Liver (tissue), 9 donors: ENCODE results near the gene KDM4C. TPM values are rescaled to one million over a fixed set of nuclear protein-coding genes. Genes with fewer than 3 reads are reported as not detected.

Source experiments
- DNase-seq: peaks from one replicate; pipeline ENCODE4 v3.0.0-alpha.2; 2017; ENCODE audit warnings: low spot score
- H3K27ac ChIP-seq, 2 donors: one replicate each; pipeline ENCODE4 v1.7.0; 2013; ENCODE audit warnings: inconsistent platforms in 2 of 2, low read length in 2 of 2, control low read depth in 1 of 2, low read depth in 1 of 2, mild to moderate bottlenecking in 1 of 2
- H3K27me3 ChIP-seq, 4 donors: one replicate each; pipeline versions ENCODE4 v1.6.1 to v1.7.0; 2013; ENCODE audit warnings: low read length in 3 of 4, inconsistent platforms in 1 of 4, mild to moderate bottlenecking in 1 of 4, moderate library complexity in 1 of 4; ENCODE audit not compliant: control insufficient read depth in 4 of 4, insufficient read depth in 4 of 4
- H3K36me3 ChIP-seq, 4 donors: one replicate each; pipeline versions ENCODE4 v1.6.1 to v1.7.0; 2013; ENCODE audit warnings: low read length in 3 of 4, mild to moderate bottlenecking in 3 of 4, low read depth in 1 of 4, moderate library complexity in 1 of 4; ENCODE audit not compliant: control insufficient read depth in 4 of 4, insufficient read depth in 3 of 4
- H3K4me1 ChIP-seq, 4 donors: one replicate each; pipeline versions ENCODE4 v1.6.1 to v1.7.0; 2013; ENCODE audit warnings: low read length in 3 of 4, mild to moderate bottlenecking in 3 of 4, moderate library complexity in 1 of 4; ENCODE audit not compliant: control insufficient read depth in 4 of 4, insufficient read depth in 4 of 4
- H3K4me3 ChIP-seq, 3 donors: one replicate each; pipeline versions ENCODE4 v1.6.1 to v1.7.0; 2013; ENCODE audit warnings: low read length in 3 of 3, control low read depth in 1 of 3, low read depth in 1 of 3, mild to moderate bottlenecking in 1 of 3
- H3K9ac ChIP-seq, 2 donors: one replicate each; pipeline ENCODE4 v1.7.0; 2013; ENCODE audit warnings: low read length in 2 of 2, mild to moderate bottlenecking in 2 of 2, moderate library complexity in 2 of 2, control low read depth in 1 of 2, low read depth in 1 of 2
- H3K9me3 ChIP-seq, 4 donors: one replicate each; pipeline versions ENCODE4 v1.6.1 to v1.7.0; 2013; ENCODE audit warnings: low read length in 3 of 4; ENCODE audit not compliant: control insufficient read depth in 4 of 4
- ATF3 ChIP-seq: IDR thresholded peaks from 2 replicates; pipeline ENCODE4 v1.6.1; 2016; ENCODE audit warnings: antibody characterized with exemption
- CTCF ChIP-seq: fragments of 150-350 bp; IDR thresholded peaks from 2 replicates; pipeline ENCODE4 v1.5.1; 2017; ENCODE audit warnings: improper control_type of control experiment, low read depth, low read length; ENCODE audit not compliant: missing input control
- EGR1 ChIP-seq, 2 donors: IDR thresholded peaks; 2 replicates each; pipeline ENCODE4 v1.6.1; 2016 to 2018; ENCODE audit warnings: antibody characterized with exemption in 2 of 2, low read depth in 2 of 2
- FOXA1 ChIP-seq: IDR thresholded peaks from 2 replicates; pipeline ENCODE4 v1.6.1; 2016; ENCODE audit warnings: antibody characterized with exemption
- FOXA2 ChIP-seq: IDR thresholded peaks from 2 replicates; pipeline ENCODE4 v1.6.1; 2016; ENCODE audit warnings: antibody characterized with exemption
- GABPA ChIP-seq, 2 donors: IDR thresholded peaks in 1 of 2; conservative IDR thresholded peaks in 1 of 2; 2 replicates each; pipeline ENCODE4 v1.6.1; 2016; ENCODE audit warnings: antibody characterized with exemption in 2 of 2, mild to moderate bottlenecking in 1 of 2, moderate library complexity in 1 of 2
- NR2F2 ChIP-seq: IDR thresholded peaks from 2 replicates; pipeline ENCODE4 v1.6.1; 2016; ENCODE audit warnings: antibody characterized with exemption
- REST ChIP-seq: IDR thresholded peaks from 2 replicates; pipeline ENCODE4 v1.6.1; 2016; ENCODE audit warnings: antibody characterized with exemption, mild to moderate bottlenecking
- RXRA ChIP-seq, 2 donors: IDR thresholded peaks; 2 replicates each; pipeline ENCODE4 v1.6.1; 2017 to 2018; ENCODE audit warnings: antibody characterized with exemption in 2 of 2, mild to moderate bottlenecking in 1 of 2
- YY1 ChIP-seq: IDR thresholded peaks from 2 replicates; pipeline ENCODE4 v1.6.1; 2016; ENCODE audit warnings: antibody characterized with exemption, mild to moderate bottlenecking
- WGBS: extraction: QIAGEN DNeasy Blood & Tissue Kit; methylation state at CpG from one replicate; pipeline ENCODE4 v1.1.7; 2013; 5-methylcytosine and 5-hydroxymethylcytosine counted together
- polyA plus RNA-seq, 2 donors: library from polyadenylated mRNA; stranded (reverse) in 1 of 2; unstranded in 1 of 2; fragments of 200-250 nt in 1 of 2; fragments of >200 nt in 1 of 2; fragmentation: Nextera tagmentation in 1 of 2; extraction: Ambion mirVana in 1 of 2; gene quantifications; one replicate each; pipeline versions ENCODE4 v1.2.1 to v1.2.3, GENCODE V29; 2013 to 2015
- total RNA-seq, 2 donors: library from RNA; depleted of rRNA; stranded (reverse); fragments of >200 nt; gene quantifications; one replicate each; pipeline ENCODE4 v1.2.3, GENCODE V29; 2014
- TF ChIP-seq, protein P1 (sequence below): IDR thresholded peaks from 2 replicates; pipeline ENCODE4 v1.6.1; 2016; ENCODE audit warnings: antibody characterized with exemption
- donor health status: healthy.
- donor health status: healthy.
- donor health status: healthy.
- donor health status: healthy.
- donor health status: healthy.

Gene KDM4C
- total and polyA plus RNA-seq, 4 donors = 4.3 to 40.2 (median 24.0) TPM

DNA sequence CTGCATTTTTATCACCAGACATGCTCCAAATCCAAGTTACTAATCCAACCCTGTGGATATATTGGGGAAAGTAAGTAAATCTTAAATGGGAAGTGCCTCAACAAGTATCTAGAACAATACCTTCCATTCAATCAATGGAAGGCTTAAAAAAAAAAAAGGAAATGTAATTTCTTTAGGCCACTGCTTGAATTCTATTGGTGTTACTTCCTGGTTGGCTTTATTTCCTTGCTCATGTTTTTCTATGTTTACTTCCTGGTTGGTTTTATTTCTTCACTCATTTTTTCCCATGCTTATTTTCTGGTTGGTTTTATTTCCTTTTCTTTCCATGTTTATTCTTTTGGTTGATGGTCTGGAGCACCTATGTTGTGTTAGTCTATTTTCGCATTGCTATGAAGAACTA is 363.9 kb downstream of the KDM4C start:
- DNase-seq = no peak
- H3K36me3 ChIP-seq = peaks cover 0 to 2% (median 0%) of the 10 kb centered on the region in 4 donors
- no peak overlapping the region for H3K9ac ChIP-seq
- H3K27me3 ChIP-seq = no peaks in the 10 kb centered on the region
- WGBS = 100% methylated on average over 1 of the region's 1 CpG
- H3K4me1 ChIP-seq = no peaks in the 10 kb centered on the region
- no peak overlapping the region for H3K4me3 ChIP-seq
- H3K27ac ChIP-seq = no peak overlapping the region
- TF ChIP-seq CTCF (no peak), EGR1 (IDR thresholded peaks at IDR 0.05; ENCODE audit: low read depth in 2 of 2) (no peak), RXRA (IDR thresholded peaks at IDR 0.05) (no peak), ATF3 (no peak), FOXA2 (no peak)
- H3K9me3 ChIP-seq = no peaks in the 10 kb centered on the region

DNA sequence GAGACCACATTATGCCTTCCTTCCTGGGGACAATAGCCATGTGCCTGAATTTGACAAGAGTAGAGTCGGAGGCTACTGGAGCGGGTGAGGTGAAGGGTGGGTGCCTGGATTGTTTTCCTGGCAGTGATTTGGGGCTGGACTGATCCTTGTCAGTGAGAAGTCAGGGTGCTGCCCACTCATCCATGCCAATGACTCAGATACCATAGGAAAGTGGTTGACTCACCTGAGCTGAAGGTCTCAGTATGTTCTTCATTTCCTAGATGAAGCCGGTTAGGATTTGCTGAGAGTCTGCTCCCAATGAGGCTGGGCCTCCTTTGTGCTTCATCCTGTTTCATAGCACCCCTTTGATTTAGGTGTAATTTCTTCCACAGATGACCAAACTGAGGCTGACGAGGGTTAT is 366.0 kb downstream of the KDM4C start:
- TF ChIP-seq FOXA2 (no peak), NR2F2 (no peak), REST (no peak), GABPA (IDR thresholded peaks at IDR 0.05 in 1 of 2, conservative IDR thresholded peaks at IDR 0.05 in 1 of 2) (no peak), FOXA1 (no peak)
- TF ChIP-seq, protein P1, sequence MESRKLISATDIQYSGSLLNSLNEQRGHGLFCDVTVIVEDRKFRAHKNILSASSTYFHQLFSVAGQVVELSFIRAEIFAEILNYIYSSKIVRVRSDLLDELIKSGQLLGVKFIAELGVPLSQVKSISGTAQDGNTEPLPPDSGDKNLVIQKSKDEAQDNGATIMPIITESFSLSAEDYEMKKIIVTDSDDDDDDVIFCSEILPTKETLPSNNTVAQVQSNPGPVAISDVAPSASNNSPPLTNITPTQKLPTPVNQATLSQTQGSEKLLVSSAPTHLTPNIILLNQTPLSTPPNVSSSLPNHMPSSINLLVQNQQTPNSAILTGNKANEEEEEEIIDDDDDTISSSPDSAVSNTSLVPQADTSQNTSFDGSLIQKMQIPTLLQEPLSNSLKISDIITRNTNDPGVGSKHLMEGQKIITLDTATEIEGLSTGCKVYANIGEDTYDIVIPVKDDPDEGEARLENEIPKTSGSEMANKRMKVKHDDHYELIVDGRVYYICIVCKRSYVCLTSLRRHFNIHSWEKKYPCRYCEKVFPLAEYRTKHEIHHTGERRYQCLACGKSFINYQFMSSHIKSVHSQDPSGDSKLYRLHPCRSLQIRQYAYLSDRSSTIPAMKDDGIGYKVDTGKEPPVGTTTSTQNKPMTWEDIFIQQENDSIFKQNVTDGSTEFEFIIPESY = no peak
- WGBS = 98% methylated on average over 4 of the region's 4 CpGs
- DNase-seq = no peak
- Histone ChIP-seq H3K4me3 (no peak overlapping the region), H3K4me1 (no peaks in the 10 kb centered on the region), H3K9ac (no peak overlapping the region), H3K36me3 (peaks cover 0 to 10% (median 7%) of the 10 kb centered on the region in 4 donors), H3K9me3 (no peaks in the 10 kb centered on the region), H3K27me3 (no peaks in the 10 kb centered on the region), H3K27ac (no peak overlapping the region)

DNA sequence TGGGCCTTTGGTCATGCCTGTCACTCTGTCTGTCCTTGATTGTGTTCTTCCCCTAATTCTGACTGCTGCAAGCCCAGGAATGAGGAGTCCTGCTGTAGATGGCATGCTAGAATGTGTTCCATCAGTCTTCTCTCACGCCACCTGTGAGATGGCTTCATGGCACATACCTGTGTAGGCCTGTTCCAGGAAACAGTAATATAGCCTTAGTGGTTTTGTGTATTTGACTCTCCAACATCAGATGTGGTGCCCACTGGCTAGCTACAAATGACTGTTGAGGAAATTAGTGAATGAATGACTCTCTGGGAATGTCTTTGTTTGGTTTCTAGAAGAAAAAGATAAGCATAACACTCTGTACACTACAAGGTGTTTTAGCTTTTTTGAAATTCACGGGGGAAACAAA is 367.5 kb downstream of the KDM4C start:
- H3K27ac ChIP-seq = no peak overlapping the region
- no peak overlapping the region for H3K9ac ChIP-seq
- no peak for DNase-seq
- no peak for TF ChIP-seq CTCF
- TF ChIP-seq GABPA (IDR thresholded peaks at IDR 0.05 in 1 of 2, conservative IDR thresholded peaks at IDR 0.05 in 1 of 2) = no peak
- TF ChIP-seq YY1 = no peak
- H3K36me3 ChIP-seq = peaks cover 2 to 21% (median 15%) of the 10 kb centered on the region in 4 donors
- WGBS = over 99% methylated on average over 2 of the region's 2 CpGs
- H3K4me3 ChIP-seq = no peak overlapping the region
- H3K9me3 ChIP-seq = no peaks in the 10 kb centered on the region
- H3K4me1 ChIP-seq = no peaks in the 10 kb centered on the region
- no peaks in the 10 kb centered on the region for H3K27me3 ChIP-seq
